ENCODE data around the gene BLVRB. TPM values are rescaled to one million over a fixed set of nuclear protein-coding genes. Genes with fewer than 3 reads are reported as not detected.
"Not testable (repeated sequence)": the region's sequence is repeated elsewhere in the genome, so short reads cannot be mapped to it uniquely, and the experiment has no call there.

Gene BLVRB
- total and polyA plus RNA-seq, 9 of the 15 experiments (the other 6 are each of a cell fraction or from before 2014, with no cell fraction given), result 81.1 to 749 (median 331) TPM

DNA sequence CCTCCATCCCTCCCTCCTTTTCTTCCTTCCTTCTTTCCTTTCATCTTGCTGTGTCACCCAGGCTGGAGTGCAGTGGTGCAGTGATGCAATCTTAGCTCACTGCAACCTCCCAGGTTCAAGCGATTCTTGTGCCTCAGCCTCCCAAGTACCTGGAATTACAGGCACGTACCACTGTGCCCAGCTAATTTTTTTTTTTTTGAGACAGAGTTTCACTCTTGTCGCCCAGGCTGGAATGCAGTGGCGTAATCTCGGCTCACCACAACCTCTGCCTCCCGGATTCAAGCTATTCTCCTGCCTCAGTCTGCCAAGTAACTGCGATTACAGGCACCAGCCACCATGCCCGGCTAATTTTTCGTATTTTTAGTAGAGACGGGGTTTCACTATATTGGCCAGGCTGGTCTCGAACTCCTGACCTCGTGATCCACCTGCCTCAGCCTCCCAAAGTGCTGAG, 1.9 kb downstream of the BLVRB start (continued):
- TF ChIP-seq ATF3 (IDR thresholded peaks at IDR 0.05) (peak; percentile 96), HDAC1 (IDR thresholded peaks at IDR 0.05) (peak in 1 of 2 experiments; percentile 73; a peak in 2 of 4 replicates), CTBP1 (IDR thresholded peaks at IDR 0.05; ENCODE audit: borderline replicate concordance) (peak; percentile 27; the same call in 1 of the 2 replicates), POLR2A (conservative IDR thresholded peaks at IDR 0.05) (peak; percentile 39; the same call in 1 of the 2 replicates), ZNF316 (IDR thresholded peaks at IDR 0.05) (peak; percentile 71), JUN (IDR thresholded peaks at IDR 0.05; ENCODE audit: borderline replicate concordance, low read depth, low read length) (peak; percentile 66; the same call in 1 of the 2 replicates), CBFA2T3 (IDR thresholded peaks at IDR 0.05) (peak; percentile 36; the same call in 1 of the 2 replicates), GATAD2A (IDR thresholded peaks at IDR 0.05) (peak; percentile 53; the same call in 1 of the 2 replicates), ZBTB2 (IDR thresholded peaks at IDR 0.05) (peak; percentile 13; the same call in 1 of the 2 replicates), EP400 (IDR thresholded peaks at IDR 0.05) (peak; percentile 68), NFE2 (IDR thresholded peaks at IDR 0.05; ENCODE audit: low read depth) (peak; percentile 82)
- TF ChIP-seq ATF3 (CRISPR knock-in tag; conservative IDR thresholded peaks at IDR 0.05); JUN (CRISPR knock-in tag; IDR thresholded peaks at IDR 0.05; ENCODE audit: borderline replicate concordance): not testable (repeated sequence)
- TF ChIP-seq, protein P1, sequence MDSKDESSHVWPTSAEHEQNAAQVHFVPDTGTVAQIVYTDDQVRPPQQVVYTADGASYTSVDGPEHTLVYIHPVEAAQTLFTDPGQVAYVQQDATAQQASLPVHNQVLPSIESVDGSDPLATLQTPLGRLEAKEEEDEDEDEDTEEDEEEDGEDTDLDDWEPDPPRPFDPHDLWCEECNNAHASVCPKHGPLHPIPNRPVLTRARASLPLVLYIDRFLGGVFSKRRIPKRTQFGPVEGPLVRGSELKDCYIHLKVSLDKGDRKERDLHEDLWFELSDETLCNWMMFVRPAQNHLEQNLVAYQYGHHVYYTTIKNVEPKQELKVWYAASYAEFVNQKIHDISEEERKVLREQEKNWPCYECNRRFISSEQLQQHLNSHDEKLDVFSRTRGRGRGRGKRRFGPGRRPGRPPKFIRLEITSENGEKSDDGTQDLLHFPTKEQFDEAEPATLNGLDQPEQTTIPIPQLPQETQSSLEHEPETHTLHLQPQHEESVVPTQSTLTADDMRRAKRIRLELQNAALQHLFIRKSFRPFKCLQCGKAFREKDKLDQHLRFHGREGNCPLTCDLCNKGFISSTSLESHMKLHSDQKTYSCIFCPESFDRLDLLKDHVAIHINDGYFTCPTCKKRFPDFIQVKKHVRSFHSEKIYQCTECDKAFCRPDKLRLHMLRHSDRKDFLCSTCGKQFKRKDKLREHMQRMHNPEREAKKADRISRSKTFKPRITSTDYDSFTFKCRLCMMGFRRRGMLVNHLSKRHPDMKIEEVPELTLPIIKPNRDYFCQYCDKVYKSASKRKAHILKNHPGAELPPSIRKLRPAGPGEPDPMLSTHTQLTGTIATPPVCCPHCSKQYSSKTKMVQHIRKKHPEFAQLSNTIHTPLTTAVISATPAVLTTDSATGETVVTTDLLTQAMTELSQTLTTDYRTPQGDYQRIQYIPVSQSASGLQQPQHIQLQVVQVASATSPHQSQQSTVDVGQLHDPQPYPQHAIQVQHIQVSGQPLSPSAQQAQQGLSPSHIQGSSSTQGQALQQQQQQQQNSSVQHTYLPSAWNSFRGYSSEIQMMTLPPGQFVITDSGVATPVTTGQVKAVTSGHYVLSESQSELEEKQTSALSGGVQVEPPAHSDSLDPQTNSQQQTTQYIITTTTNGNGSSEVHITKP (IDR thresholded peaks at IDR 0.05; ENCODE audit: partially characterized antibody), result peak; percentile 24

Data from K562 (cell line).